Measurements from ENCODE around the gene SEPTIN5. TPM values are rescaled to one million over a fixed set of nuclear protein-coding genes. Genes with fewer than 3 reads are reported as not detected.

The SEPTIN5 gene
- total and polyA plus RNA-seq, 7 donors = 1.2 to 26.0 (median 6.2) TPM

DNA sequence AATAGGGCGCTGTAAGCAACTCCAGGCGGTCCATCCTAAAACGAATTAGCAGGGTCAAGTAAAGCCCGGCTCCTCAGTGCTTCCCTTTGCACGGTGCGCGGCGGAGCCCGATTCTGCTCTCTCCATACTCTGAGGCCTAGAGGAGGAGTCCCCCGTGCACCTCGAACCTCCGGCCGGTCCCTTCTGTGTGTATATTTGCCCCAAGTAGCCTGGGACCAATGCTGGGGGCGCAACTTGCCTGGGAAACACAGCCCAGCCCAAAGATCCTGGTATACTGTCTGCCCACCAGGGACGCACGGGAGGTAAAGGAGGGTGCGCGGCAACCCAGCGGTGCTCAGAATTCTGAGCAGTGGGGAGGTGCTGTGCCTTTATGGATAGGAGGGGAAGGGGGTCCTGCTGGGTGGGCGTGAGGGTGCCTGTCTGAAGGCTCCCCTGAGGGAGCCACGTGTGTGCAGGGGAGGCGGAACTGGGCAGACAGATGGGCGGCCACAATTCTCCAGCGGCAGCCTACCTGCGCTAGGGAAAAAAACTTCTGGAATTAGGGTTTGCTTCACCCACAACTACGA lies 41.5 kb downstream of the SEPTIN5 start:
- Histone ChIP-seq H3K4me3 (no peak overlapping the region), H3K36me3 (no peaks in the 10 kb centered on the region), H3K27ac (no peak overlapping the region), H3K4me1 (peaks cover 0 to 47% (median 37%) of the 10 kb centered on the region in 4 donors), H3K9me3 (no peaks in the 10 kb centered on the region), H3K27me3 (peaks cover 43 to 90% (median 71%) of the 10 kb centered on the region in 3 donors)
- TF ChIP-seq, protein P1, sequence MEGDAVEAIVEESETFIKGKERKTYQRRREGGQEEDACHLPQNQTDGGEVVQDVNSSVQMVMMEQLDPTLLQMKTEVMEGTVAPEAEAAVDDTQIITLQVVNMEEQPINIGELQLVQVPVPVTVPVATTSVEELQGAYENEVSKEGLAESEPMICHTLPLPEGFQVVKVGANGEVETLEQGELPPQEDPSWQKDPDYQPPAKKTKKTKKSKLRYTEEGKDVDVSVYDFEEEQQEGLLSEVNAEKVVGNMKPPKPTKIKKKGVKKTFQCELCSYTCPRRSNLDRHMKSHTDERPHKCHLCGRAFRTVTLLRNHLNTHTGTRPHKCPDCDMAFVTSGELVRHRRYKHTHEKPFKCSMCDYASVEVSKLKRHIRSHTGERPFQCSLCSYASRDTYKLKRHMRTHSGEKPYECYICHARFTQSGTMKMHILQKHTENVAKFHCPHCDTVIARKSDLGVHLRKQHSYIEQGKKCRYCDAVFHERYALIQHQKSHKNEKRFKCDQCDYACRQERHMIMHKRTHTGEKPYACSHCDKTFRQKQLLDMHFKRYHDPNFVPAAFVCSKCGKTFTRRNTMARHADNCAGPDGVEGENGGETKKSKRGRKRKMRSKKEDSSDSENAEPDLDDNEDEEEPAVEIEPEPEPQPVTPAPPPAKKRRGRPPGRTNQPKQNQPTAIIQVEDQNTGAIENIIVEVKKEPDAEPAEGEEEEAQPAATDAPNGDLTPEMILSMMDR (IDR thresholded peaks at IDR 0.05) = no peak
- TF ChIP-seq POLR2AphosphoS5 (IDR thresholded peaks at IDR 0.05) (no peak), EP300 (IDR thresholded peaks at IDR 0.05) (no peak), POLR2A (IDR thresholded peaks at IDR 0.05) (no peak)
- DNase-seq = no peak
- 6 to 9% methylated on average over 26 of the region's 26 CpGs for WGBS, 2 donors
- intact Hi-C loops (cut with DNase I) = no loop called here

DNA sequence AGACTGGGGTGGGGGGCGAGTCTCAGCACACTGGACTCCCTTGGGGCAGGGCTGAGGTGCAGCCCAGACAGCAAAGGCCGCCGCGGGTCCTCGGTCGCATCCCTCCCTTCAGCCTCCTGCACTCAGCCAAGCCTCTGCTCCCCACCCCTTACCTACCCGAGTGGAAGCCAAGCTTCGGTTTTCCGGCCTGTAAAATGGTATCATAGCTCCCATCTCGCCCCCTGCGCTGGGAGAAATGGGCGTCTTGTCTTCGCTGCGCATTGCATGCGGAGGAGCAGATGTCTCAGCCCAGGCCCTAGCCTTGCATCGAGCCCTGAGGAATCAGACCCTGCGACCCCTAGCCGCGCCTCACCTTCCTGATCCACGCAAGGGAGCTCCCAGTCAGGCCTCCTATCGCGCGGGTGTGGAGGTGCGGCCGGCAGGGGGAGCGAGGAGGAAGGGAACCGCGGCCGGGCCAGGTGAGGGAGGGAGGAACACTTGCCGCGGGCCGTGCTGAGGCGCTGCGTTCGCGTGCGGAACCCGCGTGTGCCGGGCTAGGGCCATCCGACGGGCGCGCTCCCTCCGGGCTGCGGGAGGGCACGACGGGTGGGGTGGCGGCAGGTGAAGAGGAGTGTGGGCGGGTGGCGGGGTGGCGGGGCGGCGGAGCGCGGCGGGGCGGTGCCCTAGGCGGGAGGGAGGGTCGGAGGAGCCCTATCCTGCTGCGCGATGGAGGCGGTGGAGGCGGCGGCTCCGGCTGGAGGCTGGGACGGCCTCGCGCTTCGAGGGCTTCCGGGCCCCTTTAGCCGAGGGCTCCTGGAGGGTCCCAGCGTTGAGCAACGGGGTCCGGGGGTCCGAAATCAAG lies 42.2 kb downstream of the SEPTIN5 start:
- Histone ChIP-seq H3K9me3 (no peaks in the 10 kb centered on the region), H3K27me3 (peaks cover 47 to 88% (median 76%) of the 10 kb centered on the region in 3 donors), H3K4me3 (peak overlapping the region in 3 of 4 donors; percentile 15 to 27 (median 26)), H3K27ac (no peak overlapping the region), H3K4me1 (peaks cover 0 to 51% (median 42%) of the 10 kb centered on the region in 4 donors), H3K36me3 (no peaks in the 10 kb centered on the region)
- TF ChIP-seq POLR2A (IDR thresholded peaks at IDR 0.05) (no peak), POLR2AphosphoS5 (IDR thresholded peaks at IDR 0.05) (no peak), EP300 (IDR thresholded peaks at IDR 0.05) (no peak)
- TF ChIP-seq, protein P1 (IDR thresholded peaks at IDR 0.05) = peak in 2 of 4 experiments; percentile 24 to 27
- 3 to 4% methylated on average over 76 of the region's 76 CpGs for WGBS, 2 donors
- intact Hi-C loops (cut with DNase I) = no loop called here
- no peak for DNase-seq

DNA sequence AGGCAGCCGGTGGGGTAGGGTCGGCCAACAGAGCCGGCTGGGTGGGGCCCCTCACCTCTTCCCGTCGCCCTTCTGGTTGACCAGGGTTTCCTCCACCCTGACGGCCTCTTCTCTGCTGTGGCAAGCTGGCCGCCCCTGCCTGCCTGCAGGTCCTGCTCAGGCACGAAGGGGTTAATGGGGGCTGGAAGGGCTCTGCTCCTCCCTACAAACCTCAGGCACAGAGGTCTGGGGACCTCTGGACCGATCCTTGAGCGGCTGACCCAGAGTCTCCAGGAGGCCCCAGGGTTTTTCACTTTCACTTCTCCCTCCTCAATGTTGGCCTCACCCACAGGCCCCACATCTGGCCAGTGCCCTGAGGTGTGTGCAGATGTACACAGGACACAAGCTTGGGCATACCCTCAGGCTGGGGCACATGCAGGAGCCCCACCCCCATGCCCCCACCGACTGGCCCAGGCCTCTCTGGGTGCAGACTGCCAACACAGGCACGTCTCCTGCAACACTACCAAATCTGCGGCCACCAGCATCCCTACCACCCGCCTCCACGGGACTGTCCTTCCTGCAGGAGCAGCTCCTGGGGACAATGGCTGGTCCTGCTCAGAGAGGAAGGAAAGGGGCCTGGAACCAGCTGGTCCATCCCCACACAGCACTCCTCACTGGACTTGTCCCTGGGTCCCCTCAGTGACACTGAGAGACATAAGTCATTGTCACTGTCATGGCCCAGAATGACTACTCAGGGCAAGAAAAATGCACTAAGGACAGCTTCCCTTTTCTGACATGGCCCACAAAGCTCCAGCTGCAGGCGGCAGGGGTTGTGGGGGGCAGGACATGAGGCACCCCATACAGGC lies 43.1 kb downstream of the SEPTIN5 start:
- Histone ChIP-seq H3K9me3 (no peaks in the 10 kb centered on the region), H3K36me3 (no peaks in the 10 kb centered on the region), H3K27ac (no peak overlapping the region), H3K4me3 (peak overlapping the region in 3 of 4 donors; percentile 15 to 27 (median 26)), H3K4me1 (peaks cover 0 to 51% (median 42%) of the 10 kb centered on the region in 4 donors), H3K27me3 (peaks cover 47 to 90% (median 85%) of the 10 kb centered on the region in 3 donors)
- no peak for DNase-seq
- TF ChIP-seq POLR2A (IDR thresholded peaks at IDR 0.05) (no peak), POLR2AphosphoS5 (IDR thresholded peaks at IDR 0.05) (no peak), EP300 (IDR thresholded peaks at IDR 0.05) (no peak)
- TF ChIP-seq, protein P1 (IDR thresholded peaks at IDR 0.05) = no peak
- 20 to 29% methylated on average over 16 of the region's 16 CpGs for WGBS, 2 donors
- intact Hi-C loops (cut with DNase I) = no loop called here

DNA sequence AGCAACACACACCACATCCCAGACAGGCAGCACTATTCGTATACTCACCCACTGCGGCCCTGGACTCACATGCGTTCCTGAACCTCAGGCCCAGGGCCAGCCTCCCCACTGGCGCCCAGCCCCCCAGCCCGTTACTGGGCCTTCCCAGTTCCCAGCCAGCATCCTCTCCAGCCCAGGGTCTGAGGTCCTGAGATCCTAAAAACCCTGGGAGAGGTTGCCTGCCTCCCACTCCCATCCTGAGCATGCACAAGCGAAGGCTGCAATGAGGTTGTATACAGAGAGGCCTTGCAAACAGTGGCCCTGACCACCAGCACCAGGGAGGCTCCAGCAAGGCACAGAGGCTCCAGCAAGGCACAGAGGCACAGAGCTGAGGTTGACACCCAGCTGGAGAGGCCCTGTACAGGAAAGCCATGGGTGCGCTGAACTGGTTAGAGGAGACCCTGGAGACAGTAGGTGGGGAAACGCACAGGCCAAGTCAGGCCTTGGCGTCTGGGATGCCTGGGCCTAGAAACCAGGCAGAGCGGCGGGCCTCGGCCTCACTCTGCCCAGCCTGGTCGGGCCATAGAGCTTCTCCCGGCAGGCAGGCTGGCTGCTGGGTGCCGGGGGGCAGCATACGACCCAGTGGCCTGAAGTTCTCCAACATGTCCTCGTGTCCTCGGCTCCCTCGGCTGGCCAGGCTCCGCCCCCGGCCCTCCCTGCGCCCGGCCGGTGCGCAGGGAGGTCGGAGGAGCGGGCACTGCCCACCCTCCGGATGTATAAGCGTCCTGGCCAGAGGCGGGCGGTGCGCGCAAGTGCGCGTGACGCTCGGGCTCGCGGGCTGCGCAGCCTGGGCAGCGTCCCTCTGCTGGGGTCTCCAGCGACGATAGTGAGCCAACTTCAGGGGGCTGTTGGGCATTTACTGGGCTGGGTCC lies 43.9 kb downstream of the SEPTIN5 start:
- WGBS, 2 donors = 27 to 37% methylated on average over 43 of the region's 43 CpGs
- Histone ChIP-seq H3K4me3 (no peak overlapping the region), H3K4me1 (peaks cover 0 to 51% (median 42%) of the 10 kb centered on the region in 4 donors), H3K27me3 (peaks cover 52 to 94% (median 91%) of the 10 kb centered on the region in 3 donors), H3K9me3 (no peaks in the 10 kb centered on the region), H3K27ac (no peak overlapping the region), H3K36me3 (no peaks in the 10 kb centered on the region)
- DNase-seq = no peak
- intact Hi-C loops (cut with DNase I) = no loop called here
- TF ChIP-seq, protein P1 (IDR thresholded peaks at IDR 0.05) = no peak
- TF ChIP-seq POLR2A (IDR thresholded peaks at IDR 0.05) (no peak), POLR2AphosphoS5 (IDR thresholded peaks at IDR 0.05) (no peak), EP300 (IDR thresholded peaks at IDR 0.05) (no peak)

Measured in sigmoid colon (tissue), 7 donors.